Measurements from ENCODE around the gene TOMM70. TPM values are rescaled to one million over a fixed set of nuclear protein-coding genes. Genes with fewer than 3 reads are reported as not detected.

Gene TOMM70
- total RNA-seq, 2 donors from 2014 or later = 23.6 to 26.4 TPM

DNA sequence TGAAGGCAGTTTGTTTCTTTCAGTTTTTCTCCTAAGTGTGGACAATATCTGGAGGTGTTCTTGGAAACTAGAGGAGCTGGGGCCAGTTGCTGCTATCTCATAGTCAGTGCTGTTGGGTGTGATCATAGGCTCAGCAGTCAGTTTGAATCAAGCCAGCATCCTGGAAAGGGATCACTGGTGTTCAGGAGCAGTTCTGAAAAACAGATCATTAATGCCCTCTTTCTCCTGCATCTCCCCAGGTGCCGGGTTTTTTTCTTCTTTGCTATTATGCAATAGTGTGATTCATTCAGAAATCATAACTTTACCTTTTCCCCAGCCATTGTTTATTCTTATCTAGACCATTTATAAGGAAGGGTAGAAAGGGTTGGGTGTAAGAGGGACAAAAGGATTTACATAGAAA, 24.4 kb upstream of the TOMM70 start:
- H3K4me3 Mint-ChIP-seq = no peak overlapping the region
- H3K27ac Mint-ChIP-seq = no peak overlapping the region
- H3K4me1 Mint-ChIP-seq = peaks cover 2% of the 10 kb centered on the region
- no peak for ATAC-seq
- DNase-seq = no peak
- no peaks in the 10 kb centered on the region for H3K9me3 ChIP-seq (ENCODE audit: control insufficient read depth, low read length, poor library complexity, severe bottlenecking)
- H3K36me3 Mint-ChIP-seq (ENCODE audit: low read depth) = no peaks in the 10 kb centered on the region
- H3K27me3 Mint-ChIP-seq = peaks cover 42% of the 10 kb centered on the region

- H3K4me3 Mint-ChIP-seq = no peak overlapping the region
- ATAC-seq (no peak), DNase-seq (no peak)
- H3K27me3 Mint-ChIP-seq = peaks cover 34% of the 10 kb centered on the region
- no peaks in the 10 kb centered on the region for H3K9me3 ChIP-seq (ENCODE audit: control insufficient read depth, low read length, poor library complexity, severe bottlenecking)
- H3K36me3 Mint-ChIP-seq (ENCODE audit: low read depth) = no peaks in the 10 kb centered on the region
- H3K4me1 Mint-ChIP-seq = no peaks in the 10 kb centered on the region
- H3K27ac Mint-ChIP-seq = no peak overlapping the region
These were observed 23.4 kb upstream of the TOMM70 start for GRCh38 chr3:100424261-100424660.

DNA sequence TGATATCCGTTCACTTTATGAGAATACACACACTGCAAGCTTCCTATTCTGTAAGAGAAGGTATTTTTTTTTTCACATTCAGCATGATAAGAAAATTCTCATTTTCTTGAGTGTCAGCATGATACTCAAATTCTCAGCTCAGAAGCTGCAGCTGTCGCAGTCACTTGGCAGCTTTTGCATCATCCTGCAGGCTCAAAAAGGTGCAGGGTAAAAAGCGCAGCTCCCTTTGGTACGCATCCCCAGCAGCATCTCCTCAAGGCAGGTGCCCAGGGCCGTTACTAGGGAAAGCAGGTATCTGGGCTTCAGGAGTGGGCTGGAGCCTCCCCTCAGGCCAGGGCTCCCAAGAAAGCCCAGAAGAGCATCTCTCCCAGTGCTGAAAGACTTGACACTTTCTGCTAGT, 22.7 kb upstream of the TOMM70 start:
- H3K27ac Mint-ChIP-seq = no peak overlapping the region
- ATAC-seq (no peak), DNase-seq (no peak)
- H3K4me3 Mint-ChIP-seq = no peak overlapping the region
- peaks cover 28% of the 10 kb centered on the region for H3K27me3 Mint-ChIP-seq
- H3K4me1 Mint-ChIP-seq = no peaks in the 10 kb centered on the region
- H3K9me3 ChIP-seq (ENCODE audit: control insufficient read depth, low read length, poor library complexity, severe bottlenecking) = no peaks in the 10 kb centered on the region
- peaks cover under 1% of the 10 kb centered on the region for H3K36me3 Mint-ChIP-seq (ENCODE audit: low read depth)

DNA sequence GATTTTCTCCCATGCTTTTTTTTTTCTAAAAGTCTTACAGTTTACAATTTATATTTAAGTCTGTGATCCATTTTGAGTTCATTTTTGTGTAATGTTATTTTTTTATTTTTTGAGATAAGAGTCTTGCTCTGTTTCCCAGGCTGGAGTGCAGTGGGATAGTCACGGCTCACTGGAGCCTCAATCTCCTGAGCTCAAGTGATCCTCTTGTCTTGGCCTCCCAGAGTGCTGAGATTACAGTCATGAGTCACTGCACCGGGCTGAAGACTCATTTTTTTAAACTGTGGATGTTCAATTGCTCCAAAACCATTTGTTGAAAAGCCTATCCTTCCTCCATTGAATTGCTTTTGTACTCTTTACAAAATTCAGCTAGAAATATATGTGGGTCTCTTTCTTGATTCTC, 20.0 kb upstream of the TOMM70 start:
- H3K36me3 Mint-ChIP-seq (ENCODE audit: low read depth) = peaks cover 2% of the 10 kb centered on the region
- no peaks in the 10 kb centered on the region for H3K9me3 ChIP-seq (ENCODE audit: control insufficient read depth, low read length, poor library complexity, severe bottlenecking)
- peaks cover 21% of the 10 kb centered on the region for H3K27me3 Mint-ChIP-seq
- no peaks in the 10 kb centered on the region for H3K4me1 Mint-ChIP-seq
- ATAC-seq = no peak
- H3K27ac Mint-ChIP-seq = no peak overlapping the region
- no peak for DNase-seq
- no peak overlapping the region for H3K4me3 Mint-ChIP-seq

- H3K9me3 ChIP-seq (ENCODE audit: control insufficient read depth, low read length, poor library complexity, severe bottlenecking) = no peaks in the 10 kb centered on the region
- ATAC-seq = no peak
- H3K27ac Mint-ChIP-seq = no peak overlapping the region
- H3K27me3 Mint-ChIP-seq = peaks cover 7% of the 10 kb centered on the region
- H3K4me3 Mint-ChIP-seq = no peak overlapping the region
- H3K36me3 Mint-ChIP-seq (ENCODE audit: low read depth) = peaks cover 2% of the 10 kb centered on the region
- H3K4me1 Mint-ChIP-seq = no peaks in the 10 kb centered on the region
- no peak for DNase-seq
These were observed 18.5 kb upstream of the TOMM70 start for GRCh38 chr3:100419406-100419805.

- no peaks in the 10 kb centered on the region for H3K27me3 Mint-ChIP-seq
- DNase-seq = no peak
- peaks cover 5% of the 10 kb centered on the region for H3K36me3 Mint-ChIP-seq (ENCODE audit: low read depth)
- no peaks in the 10 kb centered on the region for H3K4me1 Mint-ChIP-seq
- no peaks in the 10 kb centered on the region for H3K9me3 ChIP-seq (ENCODE audit: control insufficient read depth, low read length, poor library complexity, severe bottlenecking)
- no peak overlapping the region for H3K27ac Mint-ChIP-seq
- H3K4me3 Mint-ChIP-seq = no peak overlapping the region
- ATAC-seq = no peak
These were observed 16.0 kb upstream of the TOMM70 start for GRCh38 chr3:100416863-100417262.

GRCh38 chr3:100416176-100416575, 15.3 kb upstream of the TOMM70 start:
- no peak overlapping the region for H3K27ac Mint-ChIP-seq
- peaks cover 5% of the 10 kb centered on the region for H3K36me3 Mint-ChIP-seq (ENCODE audit: low read depth)
- H3K27me3 Mint-ChIP-seq = no peaks in the 10 kb centered on the region
- DNase-seq (no peak), ATAC-seq (no peak)
- H3K9me3 ChIP-seq (ENCODE audit: control insufficient read depth, low read length, poor library complexity, severe bottlenecking) = no peaks in the 10 kb centered on the region
- no peak overlapping the region for H3K4me3 Mint-ChIP-seq
- no peaks in the 10 kb centered on the region for H3K4me1 Mint-ChIP-seq

- no peaks in the 10 kb centered on the region for H3K9me3 ChIP-seq (ENCODE audit: control insufficient read depth, low read length, poor library complexity, severe bottlenecking)
- Mint-ChIP-seq H3K27me3 (no peaks in the 10 kb centered on the region), H3K36me3 (ENCODE audit: low read depth) (peaks cover 4% of the 10 kb centered on the region), H3K27ac (no peak overlapping the region), H3K4me1 (no peaks in the 10 kb centered on the region), H3K4me3 (no peak overlapping the region)
- DNase-seq (no peak), ATAC-seq (no peak)
These were observed 12.7 kb upstream of the TOMM70 start for GRCh38 chr3:100413613-100414012.

DNA sequence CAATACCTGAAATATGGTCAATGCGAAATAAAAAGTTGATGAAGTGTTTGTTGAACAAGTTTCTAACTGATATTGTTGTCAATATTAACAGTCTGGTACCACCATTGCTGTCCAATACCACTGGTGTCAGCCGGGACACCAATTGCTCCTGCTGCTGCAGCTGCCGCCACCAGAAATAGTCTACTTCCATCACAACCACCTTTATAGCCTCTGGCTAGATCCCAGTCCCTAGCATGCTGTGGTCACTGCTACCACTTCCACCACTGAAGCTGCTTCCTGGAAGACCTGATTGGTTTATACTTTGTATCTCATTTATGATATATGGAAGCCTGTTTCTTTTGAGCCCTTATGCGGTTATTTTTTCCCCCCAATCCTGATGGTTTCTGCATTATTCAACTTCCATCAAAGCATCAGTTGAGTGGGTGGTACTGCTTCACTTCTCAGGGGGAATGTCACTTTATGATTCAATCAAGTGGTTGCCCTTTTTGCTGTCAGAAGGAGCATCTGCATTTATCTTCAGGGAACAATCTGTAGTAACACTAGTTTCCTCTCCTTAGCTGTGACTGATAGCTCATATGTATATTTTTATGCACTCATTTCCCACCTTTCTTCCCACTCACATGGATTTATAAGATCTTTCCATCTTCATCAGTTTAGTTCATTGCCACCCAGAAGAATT, 12.2 kb upstream of the TOMM70 start:
- Mint-ChIP-seq H3K27me3 (no peaks in the 10 kb centered on the region), H3K4me1 (no peaks in the 10 kb centered on the region), H3K4me3 (no peak overlapping the region), H3K27ac (no peak overlapping the region), H3K36me3 (ENCODE audit: low read depth) (peaks cover 2% of the 10 kb centered on the region)
- no peaks in the 10 kb centered on the region for H3K9me3 ChIP-seq (ENCODE audit: control insufficient read depth, low read length, poor library complexity, severe bottlenecking)
- DNase-seq (no peak), ATAC-seq (no peak)

- H3K27ac Mint-ChIP-seq = no peak overlapping the region
- no peak for ATAC-seq
- H3K27me3 Mint-ChIP-seq = no peaks in the 10 kb centered on the region
These were observed 10.4 kb upstream of the TOMM70 start for GRCh38 chr3:100411091-100411982.

DNA sequence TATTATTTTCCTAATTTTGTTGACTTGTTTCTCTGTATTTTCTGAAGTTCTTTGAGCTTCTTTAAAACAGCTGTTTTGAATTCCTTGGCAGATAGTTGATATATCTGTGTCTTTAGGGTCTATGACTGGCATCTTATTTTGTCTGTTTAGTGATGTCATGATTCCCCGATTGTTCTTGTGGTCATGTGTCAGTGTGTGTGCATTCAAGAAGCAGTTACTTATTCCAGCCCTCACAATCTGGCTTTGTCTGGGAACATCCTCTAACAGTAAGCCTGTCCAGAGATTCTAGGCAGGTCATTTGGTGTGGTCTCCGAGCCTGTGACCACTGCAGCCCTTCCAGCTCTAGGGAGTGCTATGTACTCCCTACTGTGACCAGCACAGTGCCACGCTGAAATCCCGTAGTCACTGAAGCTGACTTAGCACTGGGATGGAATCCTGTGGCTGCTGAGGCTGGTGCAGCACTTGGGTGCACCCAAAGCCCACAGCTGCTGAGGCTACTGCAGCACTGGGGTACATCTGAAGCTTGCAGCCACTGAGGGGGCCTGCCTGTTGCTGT, 7.2 kb upstream of the TOMM70 start:
- H3K9me3 ChIP-seq (ENCODE audit: control insufficient read depth, low read length, poor library complexity, severe bottlenecking) = no peaks in the 10 kb centered on the region
- no peak overlapping the region for H3K27ac Mint-ChIP-seq
- peaks cover 2% of the 10 kb centered on the region for H3K36me3 Mint-ChIP-seq (ENCODE audit: low read depth)
- ATAC-seq (no peak), DNase-seq (no peak)
- no peaks in the 10 kb centered on the region for H3K27me3 Mint-ChIP-seq
- H3K4me3 Mint-ChIP-seq = no peak overlapping the region
- peaks cover 5% of the 10 kb centered on the region for H3K4me1 Mint-ChIP-seq

More at GRCh38 chr3:100411091-100411982, 10.4 kb upstream of the TOMM70 start:
- Mint-ChIP-seq H3K36me3 (ENCODE audit: low read depth) (peaks cover 2% of the 10 kb centered on the region), H3K4me3 (no peak overlapping the region), H3K4me1 (no peaks in the 10 kb centered on the region)
- H3K9me3 ChIP-seq (ENCODE audit: control insufficient read depth, low read length, poor library complexity, severe bottlenecking) = no peaks in the 10 kb centered on the region
- no peak for DNase-seq

- no peaks in the 10 kb centered on the region for H3K36me3 Mint-ChIP-seq (ENCODE audit: low read depth)
- no peaks in the 10 kb centered on the region for H3K9me3 ChIP-seq (ENCODE audit: control insufficient read depth, low read length, poor library complexity, severe bottlenecking)
- H3K4me3 Mint-ChIP-seq = no peak overlapping the region
- H3K27me3 Mint-ChIP-seq = no peaks in the 10 kb centered on the region
- ATAC-seq (no peak), DNase-seq (no peak)
- no peak overlapping the region for H3K27ac Mint-ChIP-seq
- H3K4me1 Mint-ChIP-seq = peaks cover 7% of the 10 kb centered on the region
These were observed 6.3 kb upstream of the TOMM70 start for GRCh38 chr3:100407164-100407563.

DNA sequence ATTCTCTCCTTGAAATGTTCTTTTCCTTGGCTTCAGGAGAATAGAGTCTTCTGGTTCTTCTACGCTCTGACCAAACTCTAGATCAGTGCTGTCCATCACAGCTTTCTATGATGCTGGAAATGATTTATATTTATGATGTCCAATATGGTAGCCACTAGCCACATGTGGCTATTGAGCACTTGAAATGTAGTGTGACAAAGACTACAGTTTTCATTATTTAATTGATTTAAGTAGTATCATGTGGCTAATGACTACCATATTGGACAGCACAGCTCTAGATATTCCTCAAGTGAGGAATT, 3.3 kb upstream of the TOMM70 start:
- DNase-seq (no peak), ATAC-seq (no peak)
- Mint-ChIP-seq H3K27ac (no peak overlapping the region), H3K4me3 (no peak overlapping the region), H3K36me3 (ENCODE audit: low read depth) (no peaks in the 10 kb centered on the region), H3K4me1 (peaks cover 26% of the 10 kb centered on the region), H3K27me3 (no peaks in the 10 kb centered on the region)
- no peaks in the 10 kb centered on the region for H3K9me3 ChIP-seq (ENCODE audit: control insufficient read depth, low read length, poor library complexity, severe bottlenecking)

Data from T-helper 17 cell (primary cell).